GM19438 (cell line): Measurements from ENCODE around the gene PDLIM4.
A peak's percentile ranks its signal among the peaks of the same experiment; 100 is the strongest.

Source experiments
- ATAC-seq: cut with Tn5 transposase; IDR thresholded peaks from one replicate; pipeline ENCODE4 v1.9.1; 2021; ENCODE audit warnings: low read depth; ENCODE audit not compliant: unreplicated experiment

Gene PDLIM4

DNA sequence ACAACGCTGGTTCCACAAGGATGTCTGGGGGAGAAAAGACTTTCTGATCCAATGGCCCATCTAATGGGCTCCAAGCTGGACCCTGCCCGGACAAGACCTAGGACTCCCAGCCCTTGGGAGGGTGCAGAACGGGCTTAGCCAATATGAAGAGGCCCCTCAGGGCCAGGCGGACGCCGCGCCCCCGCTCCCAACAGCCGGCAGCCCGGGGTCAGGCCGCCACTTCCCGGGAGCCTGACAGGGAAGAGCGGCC is 30.3 kb upstream of the PDLIM4 start:
- no peak for ATAC-seq

DNA sequence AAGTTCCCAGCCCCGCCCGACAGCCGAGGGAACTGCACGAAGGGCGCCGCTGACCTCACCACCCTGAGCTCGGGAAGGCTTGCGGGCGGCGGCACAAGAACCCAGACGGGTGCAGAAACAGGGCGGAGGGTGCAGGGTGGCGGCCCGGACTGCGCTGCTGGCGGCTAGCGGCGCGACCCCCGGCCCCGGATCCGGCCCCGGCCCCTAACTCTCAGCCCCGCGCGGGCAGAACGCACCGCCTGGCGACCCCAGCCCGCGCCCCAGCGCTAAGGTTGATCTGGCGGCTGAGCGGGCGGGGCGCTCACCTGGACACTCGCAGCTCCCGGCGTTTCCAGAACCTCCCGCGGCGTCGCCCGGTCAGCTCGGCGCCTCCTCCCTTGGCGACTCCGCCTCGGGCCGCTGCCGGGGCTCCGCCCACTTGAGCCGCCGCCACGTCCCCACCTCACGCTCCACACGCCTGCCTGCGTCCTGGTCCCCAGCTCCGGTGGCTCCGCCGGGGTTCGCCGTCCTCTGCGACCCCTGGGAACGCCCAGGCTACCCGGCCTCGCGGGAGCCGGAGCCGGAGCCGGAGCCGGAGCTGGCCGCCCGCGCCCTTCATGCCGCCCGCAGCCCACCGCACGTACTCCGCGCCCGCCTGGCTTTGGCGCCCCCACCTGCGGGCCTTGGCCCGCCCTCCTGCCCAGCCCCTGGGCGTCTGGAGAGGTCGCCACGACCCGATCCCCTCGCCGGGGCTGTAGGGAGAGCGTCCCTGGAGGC is 29.8 kb upstream of the PDLIM4 start, which contains the start of gene P4HA2:
Gene P4HA2 (minus strand): TSS at position 369 of the 756 bp plus-strand sequence. CDS start 9,227 bp downstream, outside the sequence.
- peak; percentile 95 for ATAC-seq

DNA sequence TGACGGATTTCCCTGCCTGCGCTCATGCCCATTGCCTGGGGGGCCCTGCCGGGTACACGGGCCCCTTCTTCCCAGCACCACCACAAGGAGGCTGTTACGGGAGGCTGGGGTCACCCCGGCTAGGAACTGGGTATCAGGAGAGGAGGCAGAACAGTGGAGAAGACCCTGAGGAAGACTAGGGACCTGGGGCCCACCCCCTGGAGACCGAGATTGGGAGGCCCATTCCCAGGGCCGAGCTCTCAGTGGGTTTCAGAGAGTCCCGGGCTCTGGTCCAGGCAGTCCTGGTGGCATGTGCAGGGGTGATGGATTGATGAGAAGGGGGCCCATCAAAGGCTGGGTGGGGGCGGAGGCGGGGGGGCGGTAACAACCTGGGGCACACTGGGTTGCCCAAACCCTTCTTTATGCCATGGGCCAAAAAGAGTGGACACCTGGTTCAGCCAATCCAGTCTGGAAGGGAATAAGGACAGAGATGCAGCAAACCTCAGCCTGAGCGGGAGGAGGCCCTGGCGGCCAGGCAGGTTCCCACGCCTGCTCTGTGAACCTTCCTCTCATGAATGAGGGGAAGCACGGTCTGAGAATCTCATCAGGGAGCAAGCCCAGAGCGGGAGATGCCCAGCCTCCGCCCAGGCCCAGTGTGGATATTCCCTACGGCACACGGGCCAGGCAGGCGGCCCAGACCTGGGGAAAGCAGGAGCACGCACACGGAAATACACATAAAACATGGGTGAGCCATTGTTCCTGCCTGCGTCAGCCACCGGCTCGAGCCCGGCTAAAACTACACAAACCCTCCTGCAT is 29.1 kb upstream of the PDLIM4 start:
- ATAC-seq: no peak

DNA sequence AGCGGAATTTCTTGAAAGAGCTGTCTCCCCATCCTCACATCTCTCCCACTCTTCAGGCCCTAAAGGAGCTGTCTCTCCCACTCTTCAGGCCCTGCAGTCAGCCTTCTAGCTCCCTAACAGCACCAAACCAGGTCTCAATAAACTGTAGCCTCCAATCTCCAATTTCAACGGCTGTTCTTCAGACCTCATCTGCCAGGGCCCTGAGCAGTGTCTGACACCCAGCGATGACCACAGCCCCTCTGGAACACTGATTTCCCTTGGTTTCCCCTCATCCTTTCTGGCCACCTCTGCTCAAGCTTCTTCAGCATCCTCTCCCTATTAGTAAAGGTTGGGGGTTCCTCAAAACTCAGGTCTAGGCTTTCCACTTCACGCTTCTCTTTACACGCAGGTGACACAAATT is 28.3 kb upstream of the PDLIM4 start:
- no peak for ATAC-seq

DNA sequence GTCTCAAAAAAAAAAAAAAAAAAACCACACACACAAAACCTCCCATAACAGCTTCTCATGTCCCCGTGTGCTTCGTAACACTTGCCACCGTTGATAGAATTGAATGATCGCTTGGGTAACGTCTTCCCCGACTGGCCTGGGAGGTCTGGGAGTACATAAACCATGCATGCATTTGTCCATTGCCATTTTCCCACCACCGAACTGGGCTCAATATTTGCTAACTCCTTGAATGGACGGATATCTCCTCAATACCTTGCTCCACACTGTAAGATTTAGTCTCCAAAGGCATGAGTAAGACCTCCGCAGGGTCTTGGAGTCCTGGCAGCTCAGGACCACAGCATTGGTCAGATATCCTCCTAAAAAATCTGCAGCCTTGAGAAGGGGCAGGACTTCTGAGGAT is 26.6 kb upstream of the PDLIM4 start:
- ATAC-seq: no peak

DNA sequence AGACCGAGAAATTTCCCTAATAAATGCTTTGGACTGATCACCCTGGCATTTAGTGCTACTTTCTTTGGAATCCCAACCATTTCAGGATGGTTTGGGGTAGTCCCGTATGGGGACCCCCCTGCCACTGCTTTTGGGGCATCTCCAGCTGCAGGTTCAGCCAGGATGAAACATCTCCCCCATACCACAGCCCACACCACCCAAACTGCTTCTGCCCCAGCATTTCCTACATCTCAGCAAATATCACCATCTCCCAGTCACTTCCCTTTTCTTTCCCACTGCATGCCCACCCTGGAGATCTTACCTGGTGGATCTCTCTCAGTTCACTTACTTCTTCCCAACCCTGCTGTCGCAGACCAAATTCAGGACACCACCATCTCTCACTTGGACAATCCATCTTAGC is 25.0 kb upstream of the PDLIM4 start:
- no peak for ATAC-seq

DNA sequence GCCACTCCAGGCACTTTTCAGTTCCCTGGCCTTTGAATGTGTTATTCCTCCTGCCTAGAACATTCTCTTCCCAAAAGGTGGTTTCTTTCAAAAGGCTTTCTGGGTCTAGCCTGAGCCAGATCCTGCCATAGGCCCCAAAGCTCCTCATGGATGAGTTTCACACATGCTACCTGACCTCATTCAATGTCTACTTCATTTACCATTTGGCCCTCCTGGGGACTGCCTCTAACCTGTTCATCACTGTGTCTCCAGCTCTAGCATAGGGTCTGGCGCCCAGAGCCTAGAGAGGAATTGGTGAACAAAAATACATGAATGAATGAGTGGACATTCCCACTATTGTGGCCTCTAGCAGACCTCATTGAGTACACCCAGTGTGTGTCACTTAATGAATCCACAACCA is 24.4 kb upstream of the PDLIM4 start:
- no peak for ATAC-seq

DNA sequence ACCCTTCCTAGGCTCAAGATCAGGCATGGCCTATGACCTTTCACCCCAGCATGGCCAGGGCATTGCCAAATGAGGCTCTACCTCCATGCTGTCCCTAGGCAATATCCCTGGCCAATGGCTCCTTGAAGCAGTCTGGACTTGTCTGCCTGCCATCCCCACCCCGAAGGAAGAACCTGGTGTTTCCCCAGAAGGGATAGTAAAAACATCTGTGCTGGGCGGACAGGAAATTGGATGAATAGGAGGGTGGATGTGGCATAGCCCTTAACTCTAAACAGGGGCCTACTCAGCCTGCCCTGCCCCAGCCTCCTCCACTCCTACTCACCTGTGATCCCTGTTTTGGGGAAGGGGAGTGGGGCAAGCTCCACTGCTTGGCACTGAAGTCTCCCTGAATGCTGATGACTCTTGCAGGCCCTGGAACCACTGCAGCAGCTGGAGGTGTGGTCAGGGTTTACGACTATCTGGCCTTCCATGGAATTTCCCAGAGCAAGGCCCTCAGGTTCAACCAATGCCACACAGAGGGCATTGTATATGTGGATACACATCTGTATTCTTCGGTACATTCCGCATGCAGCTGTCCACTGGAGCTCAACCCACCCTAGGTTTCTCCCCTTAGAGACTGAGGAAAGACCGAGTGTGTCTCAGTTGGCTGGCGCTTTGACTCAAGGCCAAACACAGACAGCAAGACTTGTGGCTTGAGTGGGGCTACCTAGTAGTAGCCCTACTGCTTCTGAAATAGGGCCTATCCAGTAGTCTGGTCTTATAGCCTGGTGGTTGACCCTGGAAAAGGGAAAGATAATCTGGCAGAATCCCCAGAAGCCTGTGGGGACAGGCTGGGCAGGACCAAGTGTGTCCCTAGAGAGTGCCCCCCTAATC is 23.4 kb upstream of the PDLIM4 start:
- ATAC-seq: no peak

DNA sequence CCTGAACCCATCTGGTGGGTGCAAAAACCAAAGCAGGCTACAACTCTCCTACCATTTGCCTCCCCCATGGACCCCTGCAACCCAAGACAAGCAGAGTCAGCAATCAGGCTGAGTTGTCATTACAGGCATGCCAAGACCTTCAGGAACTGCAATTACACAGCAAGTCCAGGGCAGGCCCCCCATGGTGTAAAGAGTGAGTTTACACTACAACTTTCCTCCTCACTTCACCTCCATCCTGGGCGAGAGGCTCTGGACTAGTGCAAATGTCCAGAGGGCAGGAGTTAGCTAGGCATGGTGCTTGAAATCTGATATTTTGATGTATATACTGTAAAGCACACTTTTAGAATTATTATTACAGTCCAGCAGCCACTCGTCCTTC is 22.8 kb upstream of the PDLIM4 start:
- ATAC-seq: no peak

DNA sequence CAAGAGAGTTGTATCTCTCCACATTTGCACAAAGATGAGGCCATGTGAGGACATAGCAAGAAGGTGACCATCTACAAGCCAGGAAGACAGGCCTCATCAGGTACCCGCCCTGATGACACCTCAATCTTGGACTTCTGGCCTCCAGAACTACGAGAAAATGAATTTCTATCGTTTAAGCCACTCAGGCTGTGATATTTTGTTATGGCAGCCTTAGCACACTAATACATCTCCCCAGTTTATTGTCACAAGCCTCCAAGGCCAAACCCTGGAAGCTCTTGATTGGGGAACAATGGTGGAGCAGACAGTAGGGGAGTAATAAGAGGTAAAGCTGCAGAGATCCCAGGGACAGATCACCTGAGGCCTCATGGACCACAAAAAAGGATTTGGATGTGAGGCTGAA is 22.2 kb upstream of the PDLIM4 start:
- no peak for ATAC-seq

DNA sequence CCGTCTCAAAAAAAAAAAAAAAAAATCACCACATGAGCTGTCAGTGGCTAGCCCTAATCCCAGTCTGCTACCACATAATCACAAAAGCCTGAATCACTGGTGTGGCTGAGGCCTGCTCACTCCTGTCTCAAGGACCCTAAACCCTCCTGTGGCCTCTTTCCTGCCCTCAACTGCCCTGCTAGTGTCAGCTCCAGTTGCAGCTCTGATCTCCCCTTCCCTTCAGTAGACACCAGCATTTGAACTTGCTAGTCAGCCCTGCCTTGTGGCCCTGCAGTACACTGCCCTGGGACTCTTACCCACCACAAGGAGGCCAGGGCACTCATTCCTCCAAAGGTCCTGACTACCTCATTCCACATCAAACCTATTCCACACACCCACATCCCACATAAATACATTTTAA is 20.4 kb upstream of the PDLIM4 start:
- ATAC-seq: no peak

DNA sequence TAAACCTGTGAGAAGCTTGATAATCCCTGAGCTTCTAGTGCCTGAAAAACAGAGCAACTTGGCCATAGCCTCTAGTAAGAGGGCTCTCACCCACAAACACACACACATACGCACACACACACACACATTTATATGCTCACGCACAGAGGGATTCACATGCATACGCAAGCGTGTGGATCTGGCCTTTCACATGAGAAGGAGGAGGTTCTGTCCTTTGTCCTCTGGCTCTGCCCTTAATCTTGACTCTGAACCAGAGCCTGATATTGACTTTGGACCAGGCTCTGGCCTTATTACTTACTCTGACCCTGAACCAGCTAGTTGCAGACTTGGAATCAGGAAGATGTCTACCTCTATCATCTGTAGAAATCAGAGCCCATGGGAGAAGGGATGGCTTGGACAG is 19.8 kb upstream of the PDLIM4 start:
- ATAC-seq: no peak

DNA sequence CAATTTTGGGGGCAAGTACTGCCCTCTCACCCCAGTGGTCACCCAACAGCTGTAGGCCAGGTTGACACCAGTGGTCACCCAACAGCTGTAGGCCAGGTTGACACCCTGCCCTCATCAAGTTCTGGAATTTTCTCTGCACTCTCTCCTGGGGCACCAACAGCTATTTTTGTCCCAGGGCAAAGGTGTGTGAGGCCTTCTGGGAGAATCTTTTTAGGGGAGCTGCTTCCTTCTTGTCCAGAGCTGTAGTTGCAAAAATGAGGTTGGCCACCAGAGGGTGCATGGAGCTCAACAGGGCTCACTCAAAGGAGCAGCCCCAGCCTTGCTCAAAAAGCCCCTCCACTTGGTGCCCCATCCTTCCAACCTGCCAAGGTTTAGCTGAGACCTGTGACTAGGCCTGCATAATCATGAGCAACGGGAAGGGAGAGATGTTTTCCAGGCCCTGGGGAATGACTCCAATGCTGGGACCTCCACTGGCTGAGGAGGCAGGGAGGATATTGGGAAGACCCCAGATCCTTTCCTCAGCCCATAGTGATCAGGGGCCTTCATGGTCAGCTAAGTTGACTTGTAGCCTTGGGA is 19.2 kb upstream of the PDLIM4 start:
- ATAC-seq: peak; percentile 74

DNA sequence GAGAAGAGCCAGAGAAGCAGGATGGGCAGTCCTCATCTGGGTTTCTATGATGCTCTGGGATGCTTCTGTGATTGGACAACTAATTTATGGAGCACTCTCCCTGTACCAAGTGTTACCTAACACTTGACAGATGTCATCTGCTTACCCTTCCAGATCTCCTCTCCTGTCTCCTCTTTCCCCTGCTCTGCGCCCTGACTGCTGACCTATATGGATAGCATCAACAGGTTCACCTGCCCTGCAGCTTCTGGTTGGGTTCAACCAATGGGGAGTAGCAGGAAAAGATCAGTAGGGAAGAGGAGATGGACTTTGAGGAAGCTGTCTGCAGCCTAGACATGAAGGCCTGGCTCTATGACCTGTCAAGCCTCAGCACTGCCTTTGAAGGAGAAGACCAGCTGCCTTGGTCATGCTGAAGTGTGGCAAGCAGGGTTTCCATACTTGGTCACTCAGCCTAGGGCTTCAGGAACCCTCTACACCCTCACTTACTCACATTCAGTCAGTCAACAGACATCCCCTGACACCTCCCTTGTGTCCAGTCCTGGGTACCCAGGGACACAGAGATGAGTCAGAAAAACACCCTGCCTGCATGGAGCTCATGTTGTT is 18.5 kb upstream of the PDLIM4 start:
- no peak for ATAC-seq

DNA sequence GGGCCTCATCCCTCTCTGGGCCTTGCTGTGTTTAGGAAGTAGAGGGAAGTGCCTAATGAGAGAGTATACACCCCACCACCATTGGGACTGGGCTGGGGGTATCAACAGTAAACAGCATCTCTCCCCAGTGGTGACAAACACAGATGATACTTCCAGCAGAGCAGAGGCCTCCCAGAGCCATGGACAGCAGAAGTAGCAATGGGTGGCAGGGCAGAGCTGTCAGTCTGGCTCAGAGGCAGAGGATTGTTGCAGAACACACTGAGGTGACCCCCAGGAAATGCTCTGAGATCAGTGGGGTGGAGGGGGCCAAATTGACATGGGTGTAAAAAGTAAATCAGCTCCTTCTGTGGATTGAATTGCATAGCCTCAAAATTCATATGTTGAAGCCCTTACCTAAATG is 17.7 kb upstream of the PDLIM4 start:
- ATAC-seq: no peak

DNA sequence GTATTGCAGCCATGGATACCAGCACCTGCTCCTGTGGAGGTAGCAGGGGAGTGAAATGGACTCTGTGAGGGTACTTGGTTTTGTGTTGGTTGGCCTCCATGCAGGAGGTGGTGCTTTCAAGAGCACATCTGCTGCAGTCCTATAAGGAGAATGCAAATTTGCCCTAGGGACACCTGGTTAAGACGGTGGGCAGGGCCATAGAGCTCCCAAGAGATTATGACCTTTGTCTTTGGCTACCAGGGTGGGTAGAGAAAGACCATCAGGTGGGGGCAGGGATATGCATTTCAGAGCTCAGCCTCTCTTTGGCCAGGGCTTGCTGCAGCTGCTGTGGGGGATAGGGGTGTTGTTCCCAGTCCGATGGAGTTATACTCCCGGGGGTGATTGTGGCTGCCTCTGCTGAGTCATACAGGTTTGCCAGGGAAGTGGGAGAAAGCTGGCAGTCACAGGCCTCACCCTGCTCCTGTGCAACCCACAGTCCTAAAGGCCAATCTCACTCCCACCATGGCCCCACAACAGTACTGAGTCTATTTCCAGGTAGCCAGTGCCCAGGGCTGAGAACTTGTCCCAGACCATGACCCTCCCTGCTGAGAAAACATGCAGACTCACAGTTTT is 14.0 kb upstream of the PDLIM4 start:
- no peak for ATAC-seq

DNA sequence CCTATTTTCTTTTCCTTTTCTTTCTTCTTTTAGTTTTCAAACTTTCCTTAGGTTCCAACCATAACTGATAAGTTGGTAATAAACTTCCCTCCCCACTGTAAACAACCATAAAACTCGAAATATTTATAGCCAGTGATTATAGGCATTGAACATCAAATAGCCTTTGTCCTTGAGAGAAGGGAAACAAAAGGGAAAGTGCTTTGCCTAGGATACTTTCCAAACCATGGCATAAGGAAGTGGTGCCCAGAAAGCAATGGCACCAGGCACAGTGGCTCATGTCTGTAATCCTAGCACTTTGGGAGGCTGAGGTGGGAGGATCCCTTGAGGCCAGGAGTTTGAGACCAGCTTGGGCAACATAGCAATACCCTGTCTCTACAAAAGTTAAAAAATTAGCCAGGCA is 11.9 kb upstream of the PDLIM4 start:
- ATAC-seq: no peak

DNA sequence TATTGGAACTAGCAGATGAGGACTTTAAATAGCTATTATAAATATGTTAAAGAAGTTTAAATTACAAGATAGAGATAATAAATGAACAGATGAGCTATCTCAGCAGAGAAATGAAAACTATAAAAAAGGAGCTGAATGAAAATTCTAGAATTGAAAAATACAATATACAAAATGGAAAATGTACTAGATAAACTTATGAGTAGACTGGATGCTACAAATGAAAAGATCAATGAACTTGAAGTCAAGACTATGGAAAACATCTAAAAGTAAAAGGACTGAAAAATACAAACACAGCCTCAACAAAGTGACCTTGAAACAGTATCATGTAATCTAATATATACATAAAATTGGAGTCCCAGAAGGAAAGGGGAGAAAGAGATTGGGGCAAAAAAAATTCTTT is 10.7 kb upstream of the PDLIM4 start:
- no peak for ATAC-seq

DNA sequence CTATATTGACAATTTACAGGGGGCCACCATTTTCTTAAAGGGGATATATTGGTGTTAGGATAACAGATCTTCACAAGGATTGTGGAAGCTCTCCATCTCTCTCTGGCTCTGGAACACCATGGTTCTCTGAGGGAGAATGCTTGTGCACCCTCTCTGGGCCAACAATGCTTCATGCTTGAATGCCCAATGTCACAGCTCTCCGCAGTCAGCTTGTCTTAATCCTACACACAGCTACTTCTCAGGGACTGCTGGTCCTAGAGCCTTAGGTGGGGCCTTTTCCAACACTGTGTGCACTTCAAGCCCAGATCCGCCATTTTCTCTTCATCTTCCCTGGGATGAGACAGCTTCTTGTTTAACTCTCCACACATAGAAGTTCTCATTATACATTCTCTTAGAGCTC is 6.9 kb upstream of the PDLIM4 start:
- ATAC-seq: no peak

DNA sequence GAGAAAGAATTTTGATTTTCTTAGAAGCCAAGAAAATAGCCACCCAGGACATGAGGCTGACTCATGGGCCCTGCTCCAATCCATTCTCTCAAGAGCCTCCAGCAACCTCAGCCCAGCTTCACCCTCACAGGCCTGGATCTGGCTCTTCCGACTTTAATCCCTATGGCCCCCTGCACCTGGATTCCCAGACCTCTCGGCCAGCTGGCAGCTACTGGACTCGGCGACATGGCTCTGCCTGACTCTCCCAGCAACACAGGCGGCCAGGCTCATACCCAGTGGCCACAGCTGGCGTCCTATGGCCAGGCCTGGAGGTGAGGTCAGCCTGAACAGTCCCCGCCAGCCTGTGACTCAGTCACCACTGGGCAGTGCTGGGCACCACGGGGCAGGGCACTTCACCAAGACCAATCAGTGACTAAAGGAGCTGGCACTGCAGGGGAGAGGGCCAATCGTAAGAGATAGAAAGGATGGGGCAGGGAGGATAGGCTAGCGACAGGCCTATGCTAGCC is 6.2 kb upstream of the PDLIM4 start:
- ATAC-seq: no peak
